GM10248 (cell line): ENCODE results near the gene GLCE.

Experiments used
- CTCF ChIA-PET: fragments of 300-600 bp; sonication (Branson Sonifier 250); formaldehyde crosslinking; extraction: SDS; loops from one replicate; lab custom pipeline; 2021; ENCODE audit warnings: antibody characterized with exemption; lab: Yijun Ruan, JAX
- POLR2A ChIA-PET: fragments of 350-650 bp; sonication (Branson Sonifier 250); formaldehyde crosslinking; extraction: SDS; loops from one replicate; lab custom pipeline; 2020; ENCODE audit warnings: antibody characterized with exemption; lab: Yijun Ruan, JAX
- DNase-seq: peaks from one replicate; pipeline ENCODE4 v3.0.0; 2012; ENCODE audit errors: extremely low spot score
- CTCF ChIP-seq: IDR thresholded peaks from 2 replicates; pipeline ENCODE4 v1.5.1; 2012; ENCODE audit warnings: mild to moderate bottlenecking, low read depth; ENCODE audit errors: extremely low read depth, missing control alignments, control extremely low read depth

GLCE gene

DNA sequence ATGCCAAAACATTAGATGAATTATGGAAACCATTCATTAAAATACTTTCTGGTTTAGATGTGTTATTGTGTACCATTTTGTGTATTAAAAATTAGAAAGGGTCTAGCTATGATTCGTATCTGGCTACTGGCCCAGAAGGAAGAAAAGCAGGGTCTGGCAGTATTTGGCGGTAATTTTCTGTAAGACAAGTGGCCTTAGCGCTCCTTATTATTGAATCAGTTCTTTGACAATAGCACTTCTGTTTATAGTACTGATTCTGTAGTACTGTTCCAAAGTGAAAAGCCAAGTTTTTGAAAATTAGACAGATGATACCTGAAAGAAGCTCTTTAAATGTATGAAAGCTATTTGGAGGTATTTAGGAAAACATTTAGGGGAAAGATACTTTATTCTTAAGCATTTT is 10.2 kb downstream of the GLCE start:
- no peak for DNase-seq
- TF ChIP-seq CTCF, result no peak
- ChIA-PET POLR2A (no interaction called here), CTCF (no interaction called here)

- TF ChIP-seq CTCF, result no peak
- POLR2A ChIA-PET, result no interaction called here
- no peak for DNase-seq
- CTCF ChIA-PET, result interaction anchor here (2.0 kb wide), 1 partner anchor 11 kb away, joined by 10 read pairs; no protein-coding TSS in a partner anchor
Measured at GRCh38 chr15:69172847-69173246, 12.4 kb downstream of the GLCE start.

GRCh38 chr15:69175536-69175935 is 15.1 kb downstream of the GLCE start:
- CTCF ChIA-PET, result no interaction called here

DNA sequence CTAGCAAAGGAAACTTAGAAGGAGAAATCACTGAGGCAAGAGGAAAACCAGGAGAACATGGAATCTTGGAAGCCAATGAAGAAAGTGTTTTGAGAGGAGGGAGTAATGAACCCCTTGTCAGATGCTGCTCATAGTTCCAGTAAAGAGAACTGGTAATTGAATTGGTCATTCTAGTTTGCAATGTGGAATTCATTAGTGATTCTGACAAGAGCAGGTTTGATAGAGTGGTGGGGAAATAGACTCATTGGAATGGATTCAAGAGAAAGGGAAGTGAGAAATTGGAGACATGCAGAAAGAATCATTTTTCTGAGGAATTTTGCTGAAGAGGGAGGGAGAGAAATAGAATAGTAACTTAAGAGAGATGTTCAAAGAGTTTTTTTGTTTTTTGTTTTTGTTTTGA is 21.0 kb downstream of the GLCE start:
- no peak for TF ChIP-seq CTCF
- ChIA-PET POLR2A (no interaction called here), CTCF (no interaction called here)
- DNase-seq, result no peak

More at GRCh38 chr15:69175536-69175935, 15.1 kb downstream of the GLCE start:
- DNase-seq, result no peak
- no peak for TF ChIP-seq CTCF
- POLR2A ChIA-PET, result no interaction called here

DNA sequence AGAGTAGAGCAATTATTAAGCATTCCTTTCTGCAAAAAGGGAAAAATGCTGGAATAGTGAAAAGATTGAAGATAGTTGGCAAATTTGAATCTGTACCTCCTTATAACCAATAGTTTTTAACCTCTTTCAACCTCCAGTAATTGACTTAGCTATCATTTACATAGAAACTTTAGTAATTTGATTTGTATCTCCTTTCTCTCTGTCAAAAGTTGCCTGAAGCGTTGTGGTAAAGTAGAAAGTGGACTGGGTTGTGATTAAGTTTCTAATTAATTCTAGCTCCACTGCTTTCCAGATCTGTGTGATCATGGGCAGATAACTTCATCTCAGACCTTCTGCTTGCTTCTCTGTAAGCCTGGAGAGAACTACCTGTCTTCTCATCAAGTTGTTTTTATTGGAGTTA is 24.8 kb downstream of the GLCE start:
- TF ChIP-seq CTCF, result no peak
- ChIA-PET POLR2A (no interaction called here), CTCF (no interaction called here)
- no peak for DNase-seq

DNA sequence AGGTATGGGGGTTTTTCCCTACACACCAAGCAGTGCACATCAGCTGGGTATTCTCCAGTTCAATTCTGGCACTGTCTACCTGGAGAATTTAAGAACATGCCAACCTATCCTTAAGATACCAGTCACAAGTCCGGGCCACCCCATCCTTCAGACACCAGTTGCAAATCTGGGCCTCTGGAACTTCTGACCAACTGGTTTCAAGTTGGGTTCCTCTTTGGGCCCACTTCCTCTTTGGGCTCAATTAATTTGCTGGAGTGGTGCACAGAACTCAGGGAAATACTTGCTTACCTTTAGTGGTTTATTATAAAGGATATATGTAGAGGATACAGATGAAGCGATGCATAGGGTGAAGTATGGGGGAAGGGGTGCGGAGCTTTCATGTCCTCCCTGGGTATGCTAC is 25.3 kb downstream of the GLCE start:
- ChIA-PET CTCF (no interaction called here), POLR2A (no interaction called here)
- TF ChIP-seq CTCF, result no peak
- no peak for DNase-seq

DNA sequence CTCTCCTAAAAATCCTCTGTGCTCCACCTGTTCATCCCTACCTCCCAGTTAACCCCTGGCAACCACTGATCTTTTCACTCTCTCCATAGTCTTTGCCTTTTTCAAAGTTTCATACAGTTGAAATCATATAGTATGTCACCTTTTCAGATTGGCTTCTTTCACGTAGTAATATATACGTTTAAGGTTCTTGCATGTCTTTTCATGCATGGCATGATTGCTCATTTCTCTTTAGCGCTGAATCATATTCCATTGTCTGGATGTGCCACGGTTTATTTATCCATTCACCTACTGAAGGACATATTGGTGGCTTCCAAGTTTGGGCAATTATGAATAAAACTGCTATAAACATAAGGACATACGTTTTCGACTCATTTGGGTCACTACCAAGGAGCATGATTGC is 28.7 kb downstream of the GLCE start:
- TF ChIP-seq CTCF, result no peak
- CTCF ChIA-PET, result interaction anchor here (0.7 kb wide), 1 partner anchor 15 kb away, joined by 4 read pairs; no protein-coding TSS in a partner anchor
- no peak for DNase-seq
- POLR2A ChIA-PET, result no interaction called here
